ENCODE results near the gene TBRG1. TPM values are rescaled to one million over a fixed set of nuclear protein-coding genes. Genes with fewer than 3 reads are reported as not detected.
A peak's percentile ranks its signal among the peaks of the same experiment; 100 is the strongest.

Gene TBRG1, protein sequence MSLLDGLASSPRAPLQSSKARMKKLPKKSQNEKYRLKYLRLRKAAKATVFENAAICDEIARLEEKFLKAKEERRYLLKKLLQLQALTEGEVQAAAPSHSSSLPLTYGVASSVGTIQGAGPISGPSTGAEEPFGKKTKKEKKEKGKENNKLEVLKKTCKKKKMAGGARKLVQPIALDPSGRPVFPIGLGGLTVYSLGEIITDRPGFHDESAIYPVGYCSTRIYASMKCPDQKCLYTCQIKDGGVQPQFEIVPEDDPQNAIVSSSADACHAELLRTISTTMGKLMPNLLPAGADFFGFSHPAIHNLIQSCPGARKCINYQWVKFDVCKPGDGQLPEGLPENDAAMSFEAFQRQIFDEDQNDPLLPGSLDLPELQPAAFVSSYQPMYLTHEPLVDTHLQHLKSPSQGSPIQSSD
- total RNA-seq: 39.7 TPM

DNA sequence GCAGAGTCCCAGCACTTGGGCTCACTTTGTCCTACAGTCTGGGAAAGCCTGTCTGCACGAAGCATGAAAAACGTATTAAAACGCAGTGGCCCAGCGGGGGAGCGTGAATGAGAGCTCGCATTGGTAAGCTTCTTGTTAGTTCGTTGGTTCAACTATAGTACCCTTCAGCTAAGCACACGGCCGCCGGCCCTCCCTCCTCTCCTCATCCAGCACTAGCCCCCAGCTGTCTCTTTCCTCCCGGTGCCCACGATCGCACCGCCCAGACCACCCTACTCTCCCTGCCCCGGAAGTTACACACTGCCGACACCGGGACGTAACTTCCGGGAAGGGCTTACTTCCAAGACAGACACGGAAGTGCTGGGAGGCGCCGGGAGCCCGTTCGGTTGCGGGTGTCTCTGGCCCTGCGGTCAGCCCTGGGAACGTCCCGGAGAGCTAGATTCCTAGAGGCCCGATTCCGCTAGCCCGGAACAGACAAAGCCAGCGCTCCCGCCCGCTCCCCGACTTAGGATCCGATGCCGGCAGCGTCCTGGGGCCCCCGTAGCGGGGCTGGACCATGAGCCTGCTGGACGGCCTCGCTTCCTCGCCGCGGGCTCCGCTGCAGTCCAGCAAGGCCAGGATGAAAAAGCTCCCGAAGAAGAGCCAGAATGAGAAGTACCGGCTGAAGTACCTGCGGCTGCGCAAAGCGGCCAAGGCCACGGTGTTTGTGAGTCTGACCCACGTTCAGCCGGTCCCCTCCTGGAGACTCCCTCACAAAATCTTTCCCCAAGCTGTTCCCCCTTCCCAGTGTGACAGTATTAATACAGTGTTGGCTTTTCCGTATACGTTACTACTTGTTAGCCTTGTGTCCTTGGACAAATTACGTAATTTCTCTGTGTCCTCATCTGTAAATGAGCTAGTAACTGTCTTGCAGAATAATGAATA lies at the start of gene TBRG1:
TBRG1 (plus strand) TSS at position 334 of the 921 bp plus-strand sequence; CDS start at position 554, 220 bp downstream.
- peak within 1 kb of the TSS; percentile 88 for H3K4me3 ChIP-seq (ENCODE audit: low read length)
- no peaks in the 10 kb centered on the region for H3K27me3 ChIP-seq (ENCODE audit: insufficient read depth, low read length)
- H3K9me3 ChIP-seq (ENCODE audit: low read depth, low read length): no peaks in the 10 kb centered on the region
- H3K4me1 ChIP-seq (ENCODE audit: insufficient read depth, low read length): peaks cover 36% of the 10 kb centered on the region

DNA sequence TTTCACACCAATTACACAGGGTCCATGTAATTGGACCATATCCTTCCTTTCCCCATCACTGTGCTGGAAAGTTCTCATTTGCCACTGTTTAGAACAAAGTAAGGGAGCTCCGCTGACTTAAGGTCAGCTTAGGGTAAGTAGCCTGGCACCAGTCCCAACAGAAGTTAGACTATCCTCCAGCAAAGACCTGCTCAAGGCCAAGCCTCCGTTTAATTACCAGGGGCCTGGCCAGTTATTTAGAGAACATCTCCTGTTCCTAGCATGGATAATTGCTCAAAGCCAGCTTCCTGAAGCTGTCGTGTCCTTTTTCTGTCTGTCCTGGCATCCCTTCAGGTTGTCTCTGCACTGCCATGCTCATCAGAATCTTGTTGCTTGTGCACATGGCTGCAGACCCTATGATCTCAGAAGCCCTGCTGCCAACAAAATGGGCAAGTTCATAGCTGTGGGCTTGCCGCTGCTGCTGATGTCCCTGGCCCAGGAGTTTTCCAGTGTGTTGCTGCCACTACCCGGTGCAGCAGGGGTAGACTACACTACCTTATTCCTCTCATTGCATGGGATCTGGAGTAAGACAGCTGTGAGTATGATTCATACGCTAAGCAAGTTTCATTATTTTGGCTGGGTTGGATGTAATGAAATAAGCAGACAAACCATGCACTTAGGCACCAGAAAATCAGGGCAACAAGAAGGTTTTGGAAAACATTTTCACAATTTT lies 44.8 kb upstream of the TBRG1 start:
- no peaks in the 10 kb centered on the region for H3K4me1 ChIP-seq (ENCODE audit: insufficient read depth, low read length)
- H3K4me3 ChIP-seq (ENCODE audit: low read length): no peak overlapping the region
- peaks cover 8% of the 10 kb centered on the region for H3K27me3 ChIP-seq (ENCODE audit: insufficient read depth, low read length)
- H3K9me3 ChIP-seq (ENCODE audit: low read depth, low read length): no peaks in the 10 kb centered on the region

DNA sequence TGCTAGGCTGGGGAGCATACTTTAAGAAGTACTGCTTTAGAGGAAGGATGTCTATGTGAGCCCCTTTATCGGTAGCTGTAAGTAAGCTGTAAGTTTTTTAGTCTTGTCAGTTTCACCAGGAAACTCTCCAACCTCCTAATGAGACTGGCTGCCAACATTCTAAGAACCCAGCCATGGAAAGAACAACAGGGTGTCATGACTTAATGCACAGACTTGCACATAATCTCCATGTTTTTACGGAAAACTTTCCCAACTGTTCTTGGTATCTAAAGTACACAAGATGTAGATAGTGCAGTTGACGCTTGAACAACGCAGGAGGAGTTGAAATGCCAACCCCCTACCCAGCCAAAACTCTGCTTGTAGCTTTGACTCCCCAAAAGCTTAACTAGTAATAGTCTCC lies 43.9 kb upstream of the TBRG1 start:
- Histone ChIP-seq H3K9me3 (ENCODE audit: low read depth, low read length) (no peaks in the 10 kb centered on the region), H3K4me3 (ENCODE audit: low read length) (no peak overlapping the region), H3K27me3 (ENCODE audit: insufficient read depth, low read length) (peaks cover 8% of the 10 kb centered on the region), H3K4me1 (ENCODE audit: insufficient read depth, low read length) (no peaks in the 10 kb centered on the region)

DNA sequence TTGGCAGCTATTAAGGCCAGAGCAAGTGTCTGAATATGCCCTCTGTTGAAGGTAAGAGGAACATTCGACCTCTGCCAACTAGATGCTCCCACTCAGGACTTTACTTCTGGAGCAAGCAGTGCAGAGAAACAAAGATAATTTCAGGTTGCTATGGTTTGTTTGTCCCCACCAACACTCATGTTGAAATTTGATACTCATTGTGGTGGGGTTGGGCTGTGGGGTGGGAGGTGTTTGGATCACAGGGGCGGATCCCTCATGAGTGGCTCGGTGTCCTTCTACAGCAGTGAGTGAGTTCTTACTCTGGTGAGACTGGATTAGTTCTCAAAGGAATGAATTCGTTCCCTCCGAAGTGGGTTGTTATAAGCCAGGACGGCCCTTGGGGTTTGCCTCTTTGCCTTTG lies 40.8 kb upstream of the TBRG1 start:
- Histone ChIP-seq H3K9me3 (ENCODE audit: low read depth, low read length) (no peaks in the 10 kb centered on the region), H3K4me3 (ENCODE audit: low read length) (no peak overlapping the region), H3K27me3 (ENCODE audit: insufficient read depth, low read length) (peaks cover 5% of the 10 kb centered on the region), H3K4me1 (ENCODE audit: insufficient read depth, low read length) (no peaks in the 10 kb centered on the region)

DNA sequence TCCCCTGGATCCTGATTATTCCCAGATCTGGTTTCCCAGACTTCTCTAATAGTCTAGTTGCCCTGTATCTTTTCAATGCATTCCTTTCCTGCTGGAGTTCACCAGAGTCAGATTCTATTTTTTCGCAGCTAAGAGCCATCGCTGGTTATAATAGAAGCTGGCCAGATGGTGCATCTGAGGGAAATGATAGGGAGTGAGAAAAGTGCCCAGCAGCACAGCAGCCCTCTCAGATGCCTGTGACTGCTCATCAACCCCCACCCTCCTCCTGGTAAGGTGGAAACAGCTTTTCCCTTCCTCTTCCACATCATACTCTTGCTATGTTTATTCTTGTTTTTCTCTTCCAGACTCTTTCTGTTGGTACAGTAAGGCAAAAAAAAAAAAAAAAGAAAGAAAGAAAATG lies 40.1 kb upstream of the TBRG1 start:
- no peaks in the 10 kb centered on the region for H3K4me1 ChIP-seq (ENCODE audit: insufficient read depth, low read length)
- no peak overlapping the region for H3K4me3 ChIP-seq (ENCODE audit: low read length)
- no peaks in the 10 kb centered on the region for H3K9me3 ChIP-seq (ENCODE audit: low read depth, low read length)
- H3K27me3 ChIP-seq (ENCODE audit: insufficient read depth, low read length): peaks cover 3% of the 10 kb centered on the region

DNA sequence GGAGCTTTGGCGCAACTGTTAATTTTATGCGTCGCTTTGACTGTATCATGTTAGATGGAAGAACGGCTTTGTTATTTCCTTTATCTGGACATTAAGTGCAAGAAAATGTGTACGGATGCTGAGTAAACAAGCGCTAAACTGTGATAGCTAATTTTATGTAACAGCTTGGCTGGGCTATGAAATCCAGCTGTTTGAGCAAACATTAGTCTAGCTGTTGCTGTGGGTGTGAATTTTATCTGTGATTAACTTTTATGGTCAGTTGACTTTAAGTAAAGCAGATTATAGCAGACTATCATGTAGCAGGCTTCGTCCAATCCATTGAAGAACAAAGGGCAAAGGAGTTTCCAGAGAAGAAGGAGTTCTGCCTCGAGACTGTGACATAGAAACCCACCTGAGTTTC lies 38.9 kb upstream of the TBRG1 start:
- H3K9me3 ChIP-seq (ENCODE audit: low read depth, low read length): no peaks in the 10 kb centered on the region
- no peaks in the 10 kb centered on the region for H3K4me1 ChIP-seq (ENCODE audit: insufficient read depth, low read length)
- H3K4me3 ChIP-seq (ENCODE audit: low read length): no peak overlapping the region
- peaks cover 3% of the 10 kb centered on the region for H3K27me3 ChIP-seq (ENCODE audit: insufficient read depth, low read length)

DNA sequence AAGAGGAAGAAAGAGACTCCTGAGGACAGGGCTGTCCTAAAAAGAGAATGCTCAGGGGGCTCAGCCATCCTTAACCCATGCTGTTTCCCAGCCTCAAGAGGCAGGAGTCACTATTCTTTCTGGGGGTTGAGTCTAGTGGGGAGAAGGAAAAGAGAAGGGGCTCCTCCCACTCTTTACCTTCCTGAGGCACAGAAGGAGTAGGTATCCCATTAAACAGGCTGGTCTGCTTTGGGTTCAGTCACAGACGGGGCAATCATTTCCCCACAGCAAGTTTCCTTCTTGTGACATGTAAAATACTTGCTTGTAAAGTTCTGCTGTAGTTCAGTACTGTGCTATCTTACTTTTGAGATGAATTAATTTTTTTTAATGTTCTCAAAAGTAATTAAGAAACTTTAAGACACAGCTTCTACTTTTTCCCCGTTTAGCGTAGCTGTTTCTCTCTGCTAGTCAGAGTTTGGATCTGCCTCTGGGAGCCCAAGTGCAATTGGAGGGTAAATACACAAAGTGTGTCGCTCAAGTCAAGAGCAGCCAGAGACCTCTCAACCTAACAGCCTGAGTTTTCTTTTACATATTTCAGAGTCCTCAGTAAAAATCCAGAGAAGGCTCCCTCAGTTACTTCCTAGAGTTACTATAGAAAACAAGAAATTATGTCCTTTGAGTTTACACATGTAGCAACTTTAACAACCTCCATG lies 37.8 kb upstream of the TBRG1 start:
- Histone ChIP-seq H3K9me3 (ENCODE audit: low read depth, low read length) (no peaks in the 10 kb centered on the region), H3K27me3 (ENCODE audit: insufficient read depth, low read length) (peaks cover 3% of the 10 kb centered on the region), H3K4me3 (ENCODE audit: low read length) (no peak overlapping the region), H3K4me1 (ENCODE audit: insufficient read depth, low read length) (no peaks in the 10 kb centered on the region)

DNA sequence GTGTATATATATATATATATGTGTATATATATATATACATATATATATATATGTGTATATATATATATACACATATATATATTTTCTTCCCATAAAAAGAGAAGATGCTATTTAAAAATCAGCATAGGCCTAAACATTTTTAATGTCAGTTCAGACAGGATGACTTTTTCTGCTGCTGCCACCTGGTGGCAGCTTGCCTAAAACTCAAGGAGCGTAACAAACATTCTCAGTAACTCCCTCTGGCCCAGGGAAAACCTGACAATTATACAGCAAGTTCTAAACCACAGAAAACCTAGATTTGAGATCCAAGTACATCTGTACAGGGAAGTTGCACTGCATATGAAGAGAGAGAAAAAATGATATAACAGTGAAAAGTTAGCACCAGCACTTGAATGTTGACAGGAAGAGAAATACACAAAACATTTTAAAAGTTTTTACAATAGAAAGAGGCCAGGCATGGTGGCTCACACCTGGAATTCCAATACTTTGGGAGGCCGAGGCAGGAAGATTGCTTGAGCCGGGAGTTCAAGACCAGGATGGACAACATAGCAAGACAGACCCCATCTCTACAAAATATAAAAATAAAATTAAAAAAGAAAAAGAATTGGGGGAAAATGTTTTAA lies 36.3 kb upstream of the TBRG1 start:
- Histone ChIP-seq H3K9me3 (ENCODE audit: low read depth, low read length) (no peaks in the 10 kb centered on the region), H3K4me1 (ENCODE audit: insufficient read depth, low read length) (no peaks in the 10 kb centered on the region), H3K4me3 (ENCODE audit: low read length) (no peak overlapping the region), H3K27me3 (ENCODE audit: insufficient read depth, low read length) (peaks cover 3% of the 10 kb centered on the region)

DNA sequence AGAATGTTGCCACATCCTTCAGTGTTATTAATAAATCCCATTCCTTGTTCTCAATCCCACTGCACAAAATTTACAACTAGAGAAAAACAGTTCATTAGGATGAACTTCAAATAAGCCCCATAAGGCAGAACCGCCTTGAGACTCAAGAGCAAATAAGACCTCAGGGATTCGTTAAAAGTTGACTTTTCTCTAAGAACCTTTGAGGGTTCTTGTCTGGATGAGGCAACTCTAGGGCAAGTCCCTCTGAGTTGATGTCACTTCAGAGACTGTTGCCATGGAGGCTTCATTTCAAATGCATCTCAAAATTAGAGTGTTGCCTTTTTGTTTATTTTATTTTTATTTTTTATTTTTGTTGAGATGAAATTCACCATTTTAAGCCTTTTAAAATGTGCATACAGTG lies 31.2 kb upstream of the TBRG1 start:
- Histone ChIP-seq H3K9me3 (ENCODE audit: low read depth, low read length) (no peaks in the 10 kb centered on the region), H3K4me3 (ENCODE audit: low read length) (no peak overlapping the region), H3K4me1 (ENCODE audit: insufficient read depth, low read length) (no peaks in the 10 kb centered on the region), H3K27me3 (ENCODE audit: insufficient read depth, low read length) (peaks cover 6% of the 10 kb centered on the region)

DNA sequence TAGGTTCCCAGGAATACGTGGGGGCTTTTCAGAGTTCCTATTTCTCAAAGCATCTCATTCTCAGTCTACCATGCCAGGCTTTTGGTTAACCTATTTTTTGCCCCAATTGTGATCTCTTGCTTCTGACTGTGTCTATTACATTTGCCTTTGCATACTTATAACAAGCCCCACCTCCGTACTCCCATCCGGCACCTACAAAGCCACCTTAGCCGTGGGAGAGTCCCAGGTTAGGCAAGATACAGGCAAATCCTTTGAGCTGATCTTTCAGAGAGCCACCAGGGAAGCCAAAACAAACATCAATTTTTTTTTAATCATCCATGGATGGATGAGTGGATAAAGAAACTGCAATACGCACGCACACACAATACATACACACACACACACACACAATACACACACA lies 30.0 kb upstream of the TBRG1 start:
- Histone ChIP-seq H3K27me3 (ENCODE audit: insufficient read depth, low read length) (peaks cover 6% of the 10 kb centered on the region), H3K4me1 (ENCODE audit: insufficient read depth, low read length) (no peaks in the 10 kb centered on the region), H3K9me3 (ENCODE audit: low read depth, low read length) (no peaks in the 10 kb centered on the region), H3K4me3 (ENCODE audit: low read length) (no peak overlapping the region)

DNA sequence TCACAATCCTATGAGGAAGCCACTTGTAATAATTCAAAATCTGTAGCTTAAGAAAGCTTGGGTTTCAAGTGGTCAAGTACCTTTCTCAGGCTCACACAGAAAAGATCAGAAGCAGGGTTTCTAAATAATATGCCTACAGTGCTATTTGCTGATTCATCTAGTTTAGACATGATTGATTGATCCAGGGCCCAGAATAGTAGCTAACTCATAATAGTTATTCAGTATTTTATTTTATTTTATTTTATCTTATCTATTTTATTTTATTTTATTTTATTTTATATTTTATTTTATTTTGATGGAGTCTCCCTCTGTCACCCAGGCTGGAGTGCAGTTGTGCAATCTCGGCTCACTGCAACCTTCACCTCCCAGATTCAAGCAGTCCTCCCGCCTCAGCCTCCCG lies 27.4 kb upstream of the TBRG1 start:
- Histone ChIP-seq H3K4me1 (ENCODE audit: insufficient read depth, low read length) (no peaks in the 10 kb centered on the region), H3K9me3 (ENCODE audit: low read depth, low read length) (no peaks in the 10 kb centered on the region), H3K4me3 (ENCODE audit: low read length) (no peak overlapping the region), H3K27me3 (ENCODE audit: insufficient read depth, low read length) (peaks cover 13% of the 10 kb centered on the region)

DNA sequence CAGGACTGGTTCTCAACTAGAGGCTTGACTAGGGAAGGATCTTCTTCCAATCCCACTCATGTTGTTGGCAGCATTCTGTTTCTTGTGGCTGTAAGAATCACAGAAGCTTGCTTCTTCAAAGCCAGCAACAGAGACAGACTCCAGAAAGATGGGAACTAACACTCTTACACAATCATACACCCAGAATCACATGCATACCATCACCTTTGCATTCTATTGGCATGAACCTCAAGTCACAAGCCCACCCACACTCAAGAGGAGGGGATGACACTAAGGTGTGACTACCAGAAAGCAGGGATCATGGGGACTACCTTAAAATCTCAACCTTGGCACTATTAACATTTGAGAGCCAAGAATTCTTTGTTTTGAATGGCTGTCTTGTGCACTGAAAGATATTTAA lies 25.0 kb upstream of the TBRG1 start:
- H3K27me3 ChIP-seq (ENCODE audit: insufficient read depth, low read length): peaks cover 13% of the 10 kb centered on the region
- no peak overlapping the region for H3K4me3 ChIP-seq (ENCODE audit: low read length)
- H3K9me3 ChIP-seq (ENCODE audit: low read depth, low read length): no peaks in the 10 kb centered on the region
- no peaks in the 10 kb centered on the region for H3K4me1 ChIP-seq (ENCODE audit: insufficient read depth, low read length)

DNA sequence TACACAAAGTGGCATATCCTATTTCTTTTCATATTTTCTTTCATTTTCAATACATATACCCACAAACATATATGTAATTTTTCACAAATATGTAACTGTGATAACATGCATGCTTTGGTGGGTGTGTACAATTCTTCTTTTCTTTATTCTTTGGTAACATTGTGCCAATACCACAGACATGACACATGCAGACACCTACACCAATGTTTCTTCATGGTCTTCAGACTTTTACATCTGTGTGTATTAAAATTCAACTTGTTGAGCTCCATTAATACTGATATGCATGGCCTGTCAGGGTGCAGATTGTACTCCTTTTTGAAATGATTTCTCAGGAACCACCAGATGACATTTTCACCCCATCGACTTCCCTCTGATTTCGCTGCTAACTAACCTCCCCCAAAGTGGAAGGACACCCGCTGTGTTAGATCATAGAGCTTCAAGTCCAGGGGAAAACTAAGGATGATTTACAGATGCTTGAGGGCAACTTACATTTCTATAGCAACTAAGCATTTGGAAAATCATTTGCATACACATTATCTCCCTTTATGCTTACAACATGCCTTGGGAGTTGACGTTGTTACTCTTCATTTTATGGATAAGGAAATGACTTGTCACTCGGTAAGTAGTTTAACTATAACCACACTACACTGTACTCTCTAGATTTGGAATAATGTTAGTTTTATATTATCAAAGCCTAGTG lies 21.9 kb upstream of the TBRG1 start:
- H3K4me3 ChIP-seq (ENCODE audit: low read length): no peak overlapping the region
- H3K27me3 ChIP-seq (ENCODE audit: insufficient read depth, low read length): peaks cover 13% of the 10 kb centered on the region
- no peaks in the 10 kb centered on the region for H3K9me3 ChIP-seq (ENCODE audit: low read depth, low read length)
- peaks cover 2% of the 10 kb centered on the region for H3K4me1 ChIP-seq (ENCODE audit: insufficient read depth, low read length)

DNA sequence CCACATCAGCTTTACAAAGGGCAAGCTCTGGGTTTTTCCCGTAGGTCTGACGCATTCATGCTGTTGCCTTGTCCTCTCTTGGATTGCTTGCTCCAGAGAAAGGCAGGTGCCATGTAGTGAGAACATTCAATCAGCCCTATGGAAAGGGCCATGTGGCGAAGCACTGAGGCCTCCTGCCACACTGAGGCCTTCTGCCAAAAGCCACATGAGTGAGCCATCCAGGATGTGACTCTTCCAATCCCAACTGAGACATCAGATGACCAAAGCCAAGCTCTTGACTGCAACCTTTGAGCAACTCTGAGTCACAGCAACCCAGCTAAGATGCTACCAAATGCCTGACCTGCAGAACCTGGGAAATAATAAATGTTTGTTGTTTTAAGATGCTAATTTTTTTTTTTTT lies 20.5 kb upstream of the TBRG1 start:
- no peaks in the 10 kb centered on the region for H3K9me3 ChIP-seq (ENCODE audit: low read depth, low read length)
- no peak overlapping the region for H3K4me3 ChIP-seq (ENCODE audit: low read length)
- peaks cover 10% of the 10 kb centered on the region for H3K27me3 ChIP-seq (ENCODE audit: insufficient read depth, low read length)
- H3K4me1 ChIP-seq (ENCODE audit: insufficient read depth, low read length): peaks cover 6% of the 10 kb centered on the region

All from mononuclear cell (primary cell).